PC-9 (cell line): Measurements from ENCODE around the gene MED13L. TPM values are rescaled to one million over a fixed set of nuclear protein-coding genes. Genes with fewer than 3 reads are reported as not detected.
"Not testable (repeated sequence)": the region's sequence is repeated elsewhere in the genome, so short reads cannot be mapped to it uniquely, and the experiment has no call there.

ENCODE experiments used
- BruUV-seq: library from RNA; stranded (reverse); fragments of 400-500 nt; replicated peaks from 2 replicates; lab custom pipeline; 2021; lab: Mats Ljungman, UMichigan
- CTCF ChIA-PET: fragments of 300-600 bp; sonication (Branson Sonifier 250); formaldehyde crosslinking; loops from one replicate; lab custom pipeline; 2022; ENCODE audit warnings: antibody characterized with exemption; lab: Charles Lee
- POLR2A ChIA-PET: fragments of 300-600 bp; sonication (Branson Sonifier 250); formaldehyde crosslinking; loops from one replicate; lab custom pipeline; 2022; ENCODE audit warnings: antibody characterized with exemption; ENCODE audit not compliant: unreplicated experiment; lab: Charles Lee
- DNase-seq, 2 experiments: peaks; one replicate each; pipeline versions ENCODE4 v3.0.0 to v3.0.0-alpha.2; 2015 to 2022; ENCODE audit warnings: mixed read lengths in 1 of 2
- H2AFZ ChIP-seq: fragments of 200-600 bp; sonication (generic); 2 replicates; pipeline ENCODE4 v1.8.1; 2017; ENCODE audit warnings: antibody characterized with exemption
- H3F3A ChIP-seq: fragments of 200-600 bp; sonication (generic); 2 replicates; pipeline ENCODE4 v1.8.1; 2017; ENCODE audit warnings: antibody characterized with exemption, mild to moderate bottlenecking, low read depth; ENCODE audit not compliant: insufficient read depth
- H3K27ac ChIP-seq: fragments of 200-600 bp; sonication (generic); 2 replicates; pipeline ENCODE4 v1.6.1; 2016; ENCODE audit warnings: mixed run types
- H3K27me3 ChIP-seq: fragments of 200-600 bp; sonication (generic); 2 replicates; pipeline ENCODE4 v1.6.1; 2016; ENCODE audit warnings: low read depth, mixed run types; ENCODE audit not compliant: insufficient read depth
- H3K36me3 ChIP-seq: fragments of 200-600 bp; sonication (generic); 2 replicates; pipeline ENCODE4 v1.6.1; 2016; ENCODE audit warnings: low read depth, mixed run types
- H3K4me1 ChIP-seq: fragments of 200-600 bp; sonication (generic); replicated peaks from 2 replicates; pipeline ENCODE4 v1.6.1; 2016; ENCODE audit warnings: mixed run types; ENCODE audit not compliant: insufficient read depth
- H3K4me2 ChIP-seq: fragments of 200-600 bp; sonication (generic); 2 replicates; pipeline ENCODE4 v1.6.1; 2017; ENCODE audit warnings: mixed run types
- H3K4me3 ChIP-seq: fragments of 200-600 bp; sonication (generic); 2 replicates; pipeline ENCODE4 v1.6.1; 2016; ENCODE audit warnings: mixed run types
- H3K79me2 ChIP-seq: fragments of 200-600 bp; sonication (generic); 2 replicates; pipeline ENCODE4 v1.6.1; 2017; ENCODE audit warnings: low read depth, mixed run types
- H3K9me2 ChIP-seq: fragments of 200-600 bp; sonication (generic); 2 replicates; pipeline ENCODE4 v1.8.1; 2017; ENCODE audit warnings: mild to moderate bottlenecking; ENCODE audit not compliant: insufficient read depth
- H3K9me3 ChIP-seq: fragments of 200-600 bp; sonication (generic); 2 replicates; pipeline ENCODE4 v1.8.1; 2016; ENCODE audit warnings: low read depth; ENCODE audit not compliant: insufficient read depth
- H4K20me1 ChIP-seq: fragments of 200-600 bp; sonication (generic); 2 replicates; pipeline ENCODE4 v1.8.1; 2017; ENCODE audit not compliant: insufficient read depth
- EZH2 ChIP-seq: fragments of 200-600 bp; sonication (generic); IDR thresholded peaks from 2 replicates; pipeline ENCODE4 v1.8.0; 2017; ENCODE audit warnings: antibody characterized with exemption, low read depth
- intact Hi-C: fragments of 100-400 bp; cut with micrococcal nuclease; formaldehyde crosslinking; loops from one replicate; pipeline ENCODE4 v1.10.0; 2022; ENCODE audit not compliant: unreplicated experiment
- total RNA-seq: library from RNA; stranded (reverse); gene quantifications from 2 replicates; pipeline ENCODE4 v1.2.3, GENCODE V29; 2021
- TF ChIP-seq, protein P1 (sequence below): fragments of 200-600 bp; sonication (generic); conservative IDR thresholded peaks from 2 replicates; pipeline ENCODE4 v1.6.1; 2017; ENCODE audit warnings: mixed run types, antibody characterized with exemption, mild to moderate bottlenecking, moderate library complexity

Gene MED13L
- total RNA-seq, 1 experiment from 2014 or later = 89.5 TPM

DNA sequence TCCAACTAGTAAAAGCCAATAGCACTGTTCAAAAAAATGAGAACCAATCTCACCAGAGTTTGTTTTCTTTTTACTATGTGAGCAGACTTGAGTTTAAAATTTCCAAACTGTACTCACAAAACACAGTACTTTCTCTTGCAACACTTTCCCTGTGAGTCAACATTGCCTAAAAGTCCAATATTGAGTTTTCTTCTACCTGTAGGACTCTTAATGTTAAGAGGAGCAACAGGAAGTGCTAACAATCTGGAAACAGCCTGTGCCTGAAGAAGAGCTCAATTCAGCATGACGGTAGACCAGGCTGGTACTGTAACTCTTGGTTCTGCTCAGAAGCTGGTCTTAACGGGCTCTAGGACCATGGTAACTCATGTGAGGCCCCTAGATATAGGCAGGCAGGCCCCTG, 144.3 kb downstream of the MED13L start:
- no peak for TF ChIP-seq EZH2
- H3K79me2 ChIP-seq = peaks cover 98% of the 10 kb centered on the region
- no peak for DNase-seq
- no peak overlapping the region for H2AFZ ChIP-seq
- no peaks in the 10 kb centered on the region for H3K36me3 ChIP-seq
- H3K27me3 ChIP-seq = no peaks in the 10 kb centered on the region
- H3K4me1 ChIP-seq = peaks cover 15% of the 10 kb centered on the region
- intact Hi-C loops = no loop called here
- CTCF ChIA-PET = interaction anchor here (0.6 kb wide), 1 partner anchor 484 kb away, joined by 6 read pairs; no protein-coding TSS in a partner anchor
- peaks cover 6% of the 10 kb centered on the region; the same call in 1 of the 2 replicates for H3K9me3 ChIP-seq
- no peaks in the 10 kb centered on the region for H3K9me2 ChIP-seq
- H3K4me3 ChIP-seq = no peak overlapping the region
- H3K4me2 ChIP-seq = no peak overlapping the region
- peaks cover 58% of the 10 kb centered on the region for H4K20me1 ChIP-seq
- POLR2A ChIA-PET = no interaction called here
- H3F3A ChIP-seq = peaks cover 13% of the 10 kb centered on the region; the same call in 1 of the 2 replicates
- no TSS peak for BruUV-seq
- H3K27ac ChIP-seq = no peak overlapping the region

GRCh38 chr12:116131987-116132386, 145.5 kb downstream of the MED13L start:
- H3K4me2 ChIP-seq, DNase-seq, H3K9me3 ChIP-seq, H2AFZ ChIP-seq, H3K4me3 ChIP-seq, POLR2A ChIA-PET, H3K9me2 ChIP-seq, H3K27ac ChIP-seq, H3K27me3 ChIP-seq, H3K36me3 ChIP-seq, intact Hi-C loops, BruUV-seq: not testable (repeated sequence)
- Histone ChIP-seq H3F3A (peaks cover 13% of the 10 kb centered on the region; the same call in 1 of the 2 replicates), H3K79me2 (peaks cover 98% of the 10 kb centered on the region), H4K20me1 (peaks cover 65% of the 10 kb centered on the region), H3K4me1 (peaks cover 15% of the 10 kb centered on the region)
- CTCF ChIA-PET = interaction anchor here (0.6 kb wide), 1 partner anchor 40 kb away, joined by 5 read pairs; no protein-coding TSS in a partner anchor

DNA sequence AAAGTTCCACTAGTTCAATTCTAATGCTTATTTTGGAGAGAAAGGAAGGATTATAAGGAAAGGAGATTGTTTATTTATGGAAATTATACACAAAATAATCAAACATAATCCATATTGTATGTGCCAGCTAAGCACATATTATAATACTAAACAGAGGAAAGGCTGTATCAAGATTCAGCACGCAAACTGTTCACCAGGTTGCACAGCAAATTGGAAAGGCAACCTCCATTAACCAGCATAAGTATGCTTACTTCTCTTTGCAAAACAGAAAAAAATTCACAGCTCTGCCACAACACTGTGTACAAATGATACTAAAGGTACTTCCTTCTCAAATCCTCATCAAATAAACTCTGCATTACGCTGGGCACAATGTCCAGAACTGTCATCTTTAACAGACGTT, 146.3 kb downstream of the MED13L start:
- ChIA-PET POLR2A (interaction anchor here (0.6 kb wide), 1 partner anchor 74 kb away, joined by 20 read pairs; no protein-coding TSS in a partner anchor), CTCF (interaction anchor here (0.6 kb wide), 1 partner anchor 39 kb away, joined by 5 read pairs; no protein-coding TSS in a partner anchor)
- Histone ChIP-seq H3F3A (peaks cover 10% of the 10 kb centered on the region; the same call in 1 of the 2 replicates), H3K4me3 (no peak overlapping the region), H3K36me3 (no peaks in the 10 kb centered on the region), H3K27ac (no peak overlapping the region), H4K20me1 (peaks cover 71% of the 10 kb centered on the region), H3K27me3 (no peaks in the 10 kb centered on the region), H2AFZ (no peak overlapping the region), H3K4me1 (peaks cover 15% of the 10 kb centered on the region), H3K79me2 (peaks cover 95% of the 10 kb centered on the region), H3K9me2 (no peaks in the 10 kb centered on the region), H3K4me2 (no peak overlapping the region), H3K9me3 (0 out of 2 replicates have a peak, but pooled peaks cover 2% of the 10 kb centered on the region)
- intact Hi-C loops = no loop called here
- TF ChIP-seq, protein P1, sequence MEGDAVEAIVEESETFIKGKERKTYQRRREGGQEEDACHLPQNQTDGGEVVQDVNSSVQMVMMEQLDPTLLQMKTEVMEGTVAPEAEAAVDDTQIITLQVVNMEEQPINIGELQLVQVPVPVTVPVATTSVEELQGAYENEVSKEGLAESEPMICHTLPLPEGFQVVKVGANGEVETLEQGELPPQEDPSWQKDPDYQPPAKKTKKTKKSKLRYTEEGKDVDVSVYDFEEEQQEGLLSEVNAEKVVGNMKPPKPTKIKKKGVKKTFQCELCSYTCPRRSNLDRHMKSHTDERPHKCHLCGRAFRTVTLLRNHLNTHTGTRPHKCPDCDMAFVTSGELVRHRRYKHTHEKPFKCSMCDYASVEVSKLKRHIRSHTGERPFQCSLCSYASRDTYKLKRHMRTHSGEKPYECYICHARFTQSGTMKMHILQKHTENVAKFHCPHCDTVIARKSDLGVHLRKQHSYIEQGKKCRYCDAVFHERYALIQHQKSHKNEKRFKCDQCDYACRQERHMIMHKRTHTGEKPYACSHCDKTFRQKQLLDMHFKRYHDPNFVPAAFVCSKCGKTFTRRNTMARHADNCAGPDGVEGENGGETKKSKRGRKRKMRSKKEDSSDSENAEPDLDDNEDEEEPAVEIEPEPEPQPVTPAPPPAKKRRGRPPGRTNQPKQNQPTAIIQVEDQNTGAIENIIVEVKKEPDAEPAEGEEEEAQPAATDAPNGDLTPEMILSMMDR = no peak
- no peak for TF ChIP-seq EZH2
- no peak for DNase-seq
- BruUV-seq = no TSS peak

- Histone ChIP-seq H3K36me3 (no peaks in the 10 kb centered on the region), H3K27me3 (no peaks in the 10 kb centered on the region), H3K4me2 (no peak overlapping the region), H3K4me1 (peaks cover 12% of the 10 kb centered on the region), H3F3A (peaks cover 5% of the 10 kb centered on the region; the same call in 1 of the 2 replicates), H4K20me1 (peaks cover 76% of the 10 kb centered on the region), H3K4me3 (no peak overlapping the region), H3K9me2 (no peaks in the 10 kb centered on the region), H3K27ac (no peak overlapping the region), H2AFZ (no peak overlapping the region), H3K79me2 (peaks cover 95% of the 10 kb centered on the region), H3K9me3 (0 out of 2 replicates have a peak, but pooled peaks cover 2% of the 10 kb centered on the region)
- ChIA-PET CTCF (no interaction called here), POLR2A (interaction anchor here (0.6 kb wide), 1 partner anchor 22 kb away, joined by 5 read pairs; no protein-coding TSS in a partner anchor)
- no TSS peak for BruUV-seq
- no peak for TF ChIP-seq EZH2
- TF ChIP-seq, protein P1 = no peak
- no peak for DNase-seq
- intact Hi-C loops = no loop called here
These were observed 147.1 kb downstream of the MED13L start for GRCh38 chr12:116130431-116130830.
